ENCODE results near the gene ZNF521. TPM values are rescaled to one million over a fixed set of nuclear protein-coding genes. Genes with fewer than 3 reads are reported as not detected.

Gene ZNF521
- total RNA-seq, 2 experiments from 2014 or later: 0.85 to 2.8 TPM

- Histone ChIP-seq H3K4me3 (ENCODE audit: low read depth, low read length, poor library complexity, severe bottlenecking) (no peak overlapping the region), H3K79me2 (ENCODE audit: insufficient read depth, low read depth, low read length) (no peaks in the 10 kb centered on the region), H3K9me3 (ENCODE audit: low read length) (no peaks in the 10 kb centered on the region), H3K36me3 (ENCODE audit: insufficient read depth, low read length) (no peaks in the 10 kb centered on the region), H4K20me1 (ENCODE audit: insufficient read depth, low read length) (no peaks in the 10 kb centered on the region), H3K4me1 (ENCODE audit: insufficient read depth, low read length, poor library complexity, severe bottlenecking) (no peaks in the 10 kb centered on the region), H3K27ac (ENCODE audit: low read depth, low read length, poor library complexity, severe bottlenecking) (no peak overlapping the region), H2AFZ (ENCODE audit: low read length) (no peak overlapping the region), H3K9me2 (ENCODE audit: insufficient read depth, low read length) (no peaks in the 10 kb centered on the region), H3K4me2 (ENCODE audit: low read length) (no peak overlapping the region)
- BruUV-seq (replicated peaks): no TSS peak
- ChIA-PET POLR2A (no interaction called here), CTCF (ENCODE audit: unreplicated experiment) (no interaction called here)
- intact Hi-C loops (cut with micrococcal nuclease; ENCODE audit: unreplicated experiment): no loop called here
- TF ChIP-seq CTCF (conservative IDR thresholded peaks at IDR 0.05; ENCODE audit: low read length): no peak
- no peak for TF ChIP-seq EZH2phosphoT487 (IDR thresholded peaks at IDR 0.05; ENCODE audit: borderline replicate concordance, low read depth, low read length)
- no peak for DNase-seq (ENCODE audit: low spot score)
Observed at GRCh38 chr18:25050605-25051004, 301.4 kb downstream of the ZNF521 start.

- BruUV-seq (replicated peaks): no TSS peak
- Histone ChIP-seq H3K27ac (ENCODE audit: low read depth, low read length, poor library complexity, severe bottlenecking) (no peak overlapping the region), H3K9me2 (ENCODE audit: insufficient read depth, low read length) (no peaks in the 10 kb centered on the region), H2AFZ (ENCODE audit: low read length) (no peak overlapping the region), H3K79me2 (ENCODE audit: insufficient read depth, low read depth, low read length) (no peaks in the 10 kb centered on the region), H3K36me3 (ENCODE audit: insufficient read depth, low read length) (no peaks in the 10 kb centered on the region), H3K9me3 (ENCODE audit: low read length) (no peaks in the 10 kb centered on the region), H3K4me3 (ENCODE audit: low read depth, low read length, poor library complexity, severe bottlenecking) (no peak overlapping the region), H3K4me1 (ENCODE audit: insufficient read depth, low read length, poor library complexity, severe bottlenecking) (no peaks in the 10 kb centered on the region), H4K20me1 (ENCODE audit: insufficient read depth, low read length) (no peaks in the 10 kb centered on the region), H3K4me2 (ENCODE audit: low read length) (no peak overlapping the region)
- ChIA-PET POLR2A (interaction anchor here (0.6 to 1.1 kb wide), 2 partner anchors 29 to 70 kb away, joined by 3 to 5 read pairs; no protein-coding TSS in a partner anchor), CTCF (ENCODE audit: unreplicated experiment) (no interaction called here)
- TF ChIP-seq CTCF (conservative IDR thresholded peaks at IDR 0.05; ENCODE audit: low read length) (no peak), EZH2phosphoT487 (IDR thresholded peaks at IDR 0.05; ENCODE audit: borderline replicate concordance, low read depth, low read length) (no peak)
- intact Hi-C loops (cut with micrococcal nuclease; ENCODE audit: unreplicated experiment): no loop called here
- no peak for DNase-seq (ENCODE audit: low spot score)
Observed at GRCh38 chr18:25047983-25048382, 304.0 kb downstream of the ZNF521 start.

GRCh38 chr18:25047421-25047820, 304.5 kb downstream of the ZNF521 start:
- intact Hi-C loops (cut with micrococcal nuclease; ENCODE audit: unreplicated experiment): no loop called here
- H3K9me2 ChIP-seq (ENCODE audit: insufficient read depth, low read length): no peaks in the 10 kb centered on the region
- no peak overlapping the region for H2AFZ ChIP-seq (ENCODE audit: low read length)
- no peaks in the 10 kb centered on the region for H3K79me2 ChIP-seq (ENCODE audit: insufficient read depth, low read depth, low read length)
- no peak overlapping the region for H3K27ac ChIP-seq (ENCODE audit: low read depth, low read length, poor library complexity, severe bottlenecking)
- POLR2A ChIA-PET: interaction anchor here (0.6 to 1.1 kb wide), 2 partner anchors 71 to 193 kb away, joined by 3 to 6 read pairs; no protein-coding TSS in a partner anchor
- H3K36me3 ChIP-seq (ENCODE audit: insufficient read depth, low read length): no peaks in the 10 kb centered on the region
- no peak for DNase-seq (ENCODE audit: low spot score)
- TF ChIP-seq CTCF (conservative IDR thresholded peaks at IDR 0.05; ENCODE audit: low read length) (no peak), EZH2phosphoT487 (IDR thresholded peaks at IDR 0.05; ENCODE audit: borderline replicate concordance, low read depth, low read length) (no peak)
- H3K9me3 ChIP-seq (ENCODE audit: low read length): no peaks in the 10 kb centered on the region
- H4K20me1 ChIP-seq (ENCODE audit: insufficient read depth, low read length): no peaks in the 10 kb centered on the region
- CTCF ChIA-PET (ENCODE audit: unreplicated experiment): no interaction called here
- no peak overlapping the region for H3K4me3 ChIP-seq (ENCODE audit: low read depth, low read length, poor library complexity, severe bottlenecking)
- BruUV-seq (replicated peaks): no TSS peak
- H3K4me1 ChIP-seq (ENCODE audit: insufficient read depth, low read length, poor library complexity, severe bottlenecking): no peaks in the 10 kb centered on the region
- H3K4me2 ChIP-seq (ENCODE audit: low read length): no peak overlapping the region

All from OCI-LY7 (cell line).